GM12878 (cell line): Measurements from ENCODE around the gene SETD2.

Source experiments
- ATF7 ChIP-seq: fragments of 450-650 bp; IDR thresholded peaks from 2 replicates; pipeline ENCODE4 v1.6.1; 2016; ENCODE audit warnings: low read depth, mild to moderate bottlenecking
- CHD2 ChIP-seq: IDR thresholded peaks from 2 replicates; pipeline ENCODE4 v1.6.1; 2011; ENCODE audit warnings: low read depth, low read length, improper control_type of control experiment, borderline replicate concordance
- CHD4 ChIP-seq: fragments of 200-600 bp; sonication (generic); IDR thresholded peaks from 2 replicates; pipeline ENCODE4 v1.6.1; 2016; ENCODE audit warnings: mild to moderate bottlenecking
- CTCF ChIP-seq, 3 experiments: IDR thresholded peaks in 2 of 3; conservative IDR thresholded peaks in 1 of 3; 2 replicates each; pipeline ENCODE4 v1.5.1; 2011; ENCODE audit warnings: low read depth in 3 of 3, low read length in 3 of 3, mild to moderate bottlenecking in 3 of 3, control low read depth in 2 of 3, moderate library complexity in 2 of 3, inconsistent platforms in 1 of 3, mixed read lengths in 1 of 3; ENCODE audit not compliant: control insufficient read depth in 2 of 3, insufficient read depth in 1 of 3; ENCODE audit errors: extremely low read depth in 1 of 3
- EZH2 ChIP-seq: IDR thresholded peaks from 2 replicates; pipeline ENCODE4 v1.6.1; 2012; ENCODE audit warnings: low read depth, mild to moderate bottlenecking, control low read depth, inconsistent platforms, low read length, borderline replicate concordance; ENCODE audit not compliant: control insufficient read depth
- IRF3 ChIP-seq: fragments of 450-650 bp; IDR thresholded peaks from 2 replicates; pipeline ENCODE4 v1.6.1; 2014; ENCODE audit warnings: mild to moderate bottlenecking
- MYC ChIP-seq: IDR thresholded peaks from 2 replicates; pipeline ENCODE4 v1.6.1; 2011; ENCODE audit warnings: mild to moderate bottlenecking, low read length, moderate library complexity, inconsistent platforms; ENCODE audit not compliant: insufficient read depth, insufficient replicate concordance, insufficient read length, severe bottlenecking
- RAD21 ChIP-seq: IDR thresholded peaks from 2 replicates; pipeline ENCODE4 v1.6.1; 2011; ENCODE audit warnings: mild to moderate bottlenecking, low read depth, low read length, moderate library complexity; ENCODE audit not compliant: insufficient read depth
- SIX5 ChIP-seq: IDR thresholded peaks from 2 replicates; pipeline ENCODE4 v1.6.1; 2011; ENCODE audit warnings: mild to moderate bottlenecking, low read depth, low read length, moderate library complexity; ENCODE audit not compliant: severe bottlenecking
- ZNF274 ChIP-seq: IDR thresholded peaks from one replicate; pipeline ENCODE4 v1.8.0; 2011; ENCODE audit not compliant: insufficient read length, insufficient read depth

GRCh38 chr3:47120138-47120537, 43.8 kb downstream of the SETD2 start:
- TF ChIP-seq CTCF (IDR thresholded peaks at IDR 0.05 in 2 of 3, conservative IDR thresholded peaks at IDR 0.05 in 1 of 3; ENCODE audit: control insufficient read depth in 2 of 3, extremely low read depth in 1 of 3, insufficient read depth in 1 of 3, low read depth in 3 of 3, low read length in 3 of 3) (no peak), ZNF274 (no peak), IRF3 (no peak), EZH2 (no peak), SIX5 (no peak), CHD2 (no peak), RAD21 (no peak), MYC (no peak), CHD4 (no peak), ATF7 (no peak)
